ENCODE data around the gene RANGAP1. TPM values are rescaled to one million over a fixed set of nuclear protein-coding genes. Genes with fewer than 3 reads are reported as not detected.

The RANGAP1 gene
- total and polyA plus RNA-seq, 2 of the 13 experiments (the other 11 are each of a cell fraction or from before 2014, with no cell fraction given), result 51.8 to 83.9 TPM

GRCh38 chr22:41285441-41285819, 557 bp downstream of the RANGAP1 start (continued):
- TF ChIP-seq STAG1 (CRISPR knock-in tag; IDR thresholded peaks at IDR 0.05) (0 out of 2 replicates have a peak, but pooled peaks have one; percentile 1), ZBED4 (CRISPR knock-in tag; IDR thresholded peaks at IDR 0.05; ENCODE audit: borderline replicate concordance) (no peak), ZNF234 (CRISPR knock-in tag; conservative IDR thresholded peaks at IDR 0.05) (no peak), FOSL2 (CRISPR knock-in tag; IDR thresholded peaks at IDR 0.05) (peak; percentile 85), MAX (IDR thresholded peaks at IDR 0.05) (no peak), ZFY (CRISPR knock-in tag; IDR thresholded peaks at IDR 0.05) (peak; percentile 72), ZBTB39 (CRISPR knock-in tag; IDR thresholded peaks at IDR 0.05) (no peak), MIER2 (CRISPR knock-in tag; IDR thresholded peaks at IDR 0.05) (no peak), EHMT2 (IDR thresholded peaks at IDR 0.05; ENCODE audit: borderline replicate concordance, low read depth, low read length) (no peak), MZF1 (CRISPR knock-in tag; IDR thresholded peaks at IDR 0.05; ENCODE audit: borderline replicate concordance) (no peak), ZNF329 (CRISPR knock-in tag; IDR thresholded peaks at IDR 0.05; ENCODE audit: low read depth) (no peak), MYNN (CRISPR knock-in tag; IDR thresholded peaks at IDR 0.05; ENCODE audit: low read depth) (no peak), ZNF674 (CRISPR knock-in tag; IDR thresholded peaks at IDR 0.05; ENCODE audit: low read depth) (no peak), ZBTB21 (CRISPR knock-in tag; IDR thresholded peaks at IDR 0.05) (peak; percentile 88), ZNF670 (CRISPR knock-in tag; IDR thresholded peaks at IDR 0.05; ENCODE audit: borderline replicate concordance) (no peak), NR2F6 (IDR thresholded peaks at IDR 0.05) (no peak), NR2F6 (CRISPR knock-in tag; IDR thresholded peaks at IDR 0.05) (no peak), HOXA3 (CRISPR knock-in tag; IDR thresholded peaks at IDR 0.05) (peak; percentile 27; the same call in 1 of the 2 replicates), PATZ1 (CRISPR knock-in tag; IDR thresholded peaks at IDR 0.05) (peak; percentile 53), ZNF598 (CRISPR knock-in tag; IDR thresholded peaks at IDR 0.05; ENCODE audit: borderline replicate concordance) (no peak), ATF4 (CRISPR knock-in tag; IDR thresholded peaks at IDR 0.05) (no peak), MTF2 (CRISPR knock-in tag; IDR thresholded peaks at IDR 0.05; ENCODE audit: borderline replicate concordance) (0 out of 2 replicates have a peak, but pooled peaks have one; percentile 19)
